HCT116 (cell line): ENCODE results near the gene EPHA4. TPM values are rescaled to one million over a fixed set of nuclear protein-coding genes. Genes with fewer than 3 reads are reported as not detected.

Source experiments
- ATAC-seq: fragments of 200-7000 bp; cut with Tn5 transposase; 2 replicates; pipeline ENCODE4 v1.9.1; 2020; ENCODE audit warnings: mild to moderate bottlenecking, moderate library complexity
- BruUV-seq: library from RNA; stranded (reverse); fragments of 400-500 nt; replicated peaks from 2 replicates; lab custom pipeline; 2021; lab: Mats Ljungman, UMichigan
- CTCF ChIA-PET: fragments of 300-600 bp; sonication (Branson Sonifier 250); formaldehyde crosslinking; loops from one replicate; lab custom pipeline; 2021; ENCODE audit warnings: antibody characterized with exemption; lab: Charles Lee
- POLR2A ChIA-PET: fragments of 300-600, 350-600 bp; sonication (Branson Sonifier 250); formaldehyde crosslinking; loops from one replicate; lab custom pipeline; 2021; ENCODE audit warnings: antibody characterized with exemption; lab: Charles Lee
- RAD21 ChIA-PET, 2 experiments: fragments of 300-600 bp; sonication (Branson Sonifier 250); formaldehyde crosslinking; loops; one replicate each; lab custom pipeline; 2023; ENCODE audit warnings: low total read pairs in 2 of 2; ENCODE audit not compliant: uncharacterized antibody in 2 of 2, unreplicated experiment in 2 of 2, low non-redundant PET in 1 of 2; lab: Charles Lee
- DNase-seq: peaks from one replicate; pipeline ENCODE4 v3.0.0-alpha.2; 2010; ENCODE audit warnings: low read depth, low spot score
- H2AFZ ChIP-seq: fragments of 200-600 bp; shearing (Covaris generic), sonication (generic); 2 replicates; pipeline ENCODE4 v1.6.1; 2017; ENCODE audit warnings: low read depth, mixed run types, mixed read lengths, antibody characterized with exemption, low read length; ENCODE audit not compliant: poor library complexity, severe bottlenecking
- H3K27ac ChIP-seq: 2 replicates; pipeline ENCODE4 v1.5.1; 2012; ENCODE audit warnings: low read depth, low read length
- H3K27me3 ChIP-seq: fragments of 200-600 bp; sonication (generic); 2 replicates; pipeline ENCODE4 v1.6.1; 2016; ENCODE audit warnings: mixed run types, low read length, mixed read lengths; ENCODE audit not compliant: insufficient read depth
- H3K36me3 ChIP-seq, 2 experiments: fragments of 200-500 bp in 1 of 2; fragments of 200-600 bp in 1 of 2; sonication (Bioruptor generic) in 1 of 2; sonication (generic) in 1 of 2; 2 replicates each; pipeline versions ENCODE4 v1.5.1 to v1.6.1; 2014 to 2016; ENCODE audit warnings: low read length in 2 of 2, inconsistent platforms in 1 of 2, mixed read lengths in 1 of 2, mixed run types in 1 of 2; ENCODE audit not compliant: insufficient read depth in 2 of 2, control insufficient read depth in 1 of 2
- H3K4me1 ChIP-seq, 2 experiments: fragments of 200-600 bp in 1 of 2; sonication (generic) in 1 of 2; 2 replicates each; pipeline versions ENCODE4 v1.5.1 to v1.6.1; 2012 to 2017; ENCODE audit warnings: low read length in 2 of 2, inconsistent platforms in 1 of 2, mild to moderate bottlenecking in 1 of 2, mixed read lengths in 1 of 2, mixed run types in 1 of 2, moderate library complexity in 1 of 2; ENCODE audit not compliant: insufficient read depth in 2 of 2, control insufficient read depth in 1 of 2
- H3K4me2 ChIP-seq: fragments of 200-600 bp; sonication (generic); 2 replicates; pipeline ENCODE4 v1.6.1; 2017; ENCODE audit warnings: mixed run types, low read length, mixed read lengths
- H3K4me3 ChIP-seq, 2 experiments: fragments of 200-600 bp in 1 of 2; sonication (generic) in 1 of 2; replicated peaks in 1 of 2; 2 replicates each; pipeline ENCODE4 v1.5.1; 2011 to 2016; ENCODE audit warnings: low read length in 2 of 2, control low read depth in 1 of 2, low read depth in 1 of 2, mild to moderate bottlenecking in 1 of 2, mixed read lengths in 1 of 2, mixed run types in 1 of 2
- H3K79me2 ChIP-seq: fragments of 200-600 bp; sonication (generic); 2 replicates; pipeline ENCODE4 v1.6.1; 2017; ENCODE audit warnings: mild to moderate bottlenecking, mixed run types, low read length, moderate library complexity, mixed read lengths; ENCODE audit not compliant: insufficient read depth
- H3K9ac ChIP-seq: fragments of 200-600 bp; sonication (generic); 2 replicates; pipeline ENCODE4 v1.6.1; 2016; ENCODE audit warnings: low read length, mixed read lengths
- H3K9me2 ChIP-seq: fragments of 200-600 bp; sonication (generic), shearing (Covaris generic); 2 replicates; pipeline ENCODE4 v1.6.1; 2017; ENCODE audit warnings: mixed run types, mild to moderate bottlenecking, moderate library complexity; ENCODE audit not compliant: insufficient read depth
- H3K9me3 ChIP-seq, 2 experiments: fragments of 200-500 bp in 1 of 2; fragments of 200-600 bp in 1 of 2; sonication (Bioruptor generic) in 1 of 2; sonication (generic) in 1 of 2; 2 replicates each; pipeline ENCODE4 v1.6.1; 2014 to 2017; ENCODE audit warnings: low read length in 2 of 2, mixed read lengths in 2 of 2, inconsistent platforms in 1 of 2, low read depth in 1 of 2, mild to moderate bottlenecking in 1 of 2, mixed run types in 1 of 2, moderate library complexity in 1 of 2; ENCODE audit not compliant: control insufficient read depth in 1 of 2, insufficient read depth in 1 of 2
- H4K20me1 ChIP-seq: fragments of 200-600 bp; sonication (generic), shearing (Covaris generic); 2 replicates; pipeline ENCODE4 v1.6.1; 2017; ENCODE audit warnings: mixed run types, mild to moderate bottlenecking, moderate library complexity; ENCODE audit not compliant: insufficient read depth
- CBX3 ChIP-seq: IDR thresholded peaks from 2 replicates; pipeline ENCODE4 v1.6.1; 2012; ENCODE audit warnings: low read depth
- CEBPB ChIP-seq: IDR thresholded peaks from 2 replicates; pipeline ENCODE4 v1.6.1; 2012; ENCODE audit warnings: low read depth
- CTCF ChIP-seq, 3 experiments: fragments of 200-600 bp in 1 of 3; sonication (generic) in 1 of 3; IDR thresholded peaks in 2 of 3; conservative IDR thresholded peaks in 1 of 3; 2 replicates each; pipeline ENCODE4 v1.5.1; 2012 to 2017; ENCODE audit warnings: low read depth in 2 of 3, low read length in 2 of 3, antibody characterized with exemption in 1 of 3, borderline replicate concordance in 1 of 3, control low read depth in 1 of 3, mild to moderate bottlenecking in 1 of 3, mixed read lengths in 1 of 3, mixed run types in 1 of 3, moderate library complexity in 1 of 3; ENCODE audit not compliant: insufficient read depth in 1 of 3
- ELF1 ChIP-seq: IDR thresholded peaks from 2 replicates; pipeline ENCODE4 v1.6.1; 2012; ENCODE audit warnings: low read depth, borderline replicate concordance
- EZH2 ChIP-seq: fragments of 200-600 bp; sonication (generic); IDR thresholded peaks from 2 replicates; pipeline ENCODE4 v1.6.1; 2017; ENCODE audit warnings: antibody characterized with exemption, mixed run types
- EZH2phosphoT487 ChIP-seq: fragments of 200-600 bp; IDR thresholded peaks from 2 replicates; pipeline ENCODE4 v1.6.1; 2018; ENCODE audit warnings: antibody characterized with exemption, borderline replicate concordance
- FOSL1 ChIP-seq: IDR thresholded peaks from 2 replicates; pipeline ENCODE4 v1.6.1; 2012; ENCODE audit warnings: low read depth
- JUND ChIP-seq: IDR thresholded peaks from 2 replicates; pipeline ENCODE4 v1.6.1; 2012
- RAD21 ChIP-seq: IDR thresholded peaks from 2 replicates; pipeline ENCODE4 v1.6.1; 2012; ENCODE audit warnings: low read depth, mild to moderate bottlenecking
- SIN3A ChIP-seq: IDR thresholded peaks from 2 replicates; pipeline ENCODE4 v1.6.1; 2012; ENCODE audit warnings: low read depth
- SP1 ChIP-seq: IDR thresholded peaks from 2 replicates; pipeline ENCODE4 v1.6.1; 2012; ENCODE audit warnings: low read depth
- TCF7L2 ChIP-seq: IDR thresholded peaks from 2 replicates; pipeline ENCODE4 v1.7.0; 2011; ENCODE audit warnings: borderline replicate concordance, inconsistent platforms; ENCODE audit not compliant: insufficient read depth, insufficient read length; ENCODE audit errors: extremely low read depth
- YY1 ChIP-seq: IDR thresholded peaks from 2 replicates; pipeline ENCODE4 v1.6.1; 2011; ENCODE audit warnings: low read length, low read depth, moderate library complexity, mild to moderate bottlenecking; ENCODE audit not compliant: insufficient replicate concordance; ENCODE audit errors: extremely low read depth
- ZFX ChIP-seq: fragments of 450-650 bp; IDR thresholded peaks from 2 replicates; pipeline ENCODE4 v1.6.1; 2017
- ZNF274 ChIP-seq: fragments of 200-500 bp; sonication (Bioruptor generic); IDR thresholded peaks from 2 replicates; pipeline ENCODE4 v1.6.1; 2014; ENCODE audit warnings: mild to moderate bottlenecking, low read depth, low read length, inconsistent platforms
- intact Hi-C: fragments of 100-400 bp; cut with micrococcal nuclease; formaldehyde crosslinking; loops from 2 replicates; pipeline ENCODE4 v1.10.0; 2022
- total RNA-seq: library from RNA; stranded (reverse); gene quantifications from one replicate; pipeline ENCODE4 v1.2.1, GENCODE V29; 2021; ENCODE audit not compliant: unreplicated experiment
- TF ChIP-seq, protein P1 (sequence below): IDR thresholded peaks from 2 replicates; pipeline ENCODE4 v1.6.1; 2012
- TF ChIP-seq, protein P2 (sequence below): IDR thresholded peaks from 2 replicates; pipeline ENCODE4 v1.6.1; 2011; ENCODE audit warnings: mild to moderate bottlenecking, low read length, moderate library complexity; ENCODE audit not compliant: insufficient replicate concordance; ENCODE audit errors: extremely low read depth

EPHA4 gene
- total RNA-seq, 1 experiment from 2014 or later = 3.5 TPM

DNA sequence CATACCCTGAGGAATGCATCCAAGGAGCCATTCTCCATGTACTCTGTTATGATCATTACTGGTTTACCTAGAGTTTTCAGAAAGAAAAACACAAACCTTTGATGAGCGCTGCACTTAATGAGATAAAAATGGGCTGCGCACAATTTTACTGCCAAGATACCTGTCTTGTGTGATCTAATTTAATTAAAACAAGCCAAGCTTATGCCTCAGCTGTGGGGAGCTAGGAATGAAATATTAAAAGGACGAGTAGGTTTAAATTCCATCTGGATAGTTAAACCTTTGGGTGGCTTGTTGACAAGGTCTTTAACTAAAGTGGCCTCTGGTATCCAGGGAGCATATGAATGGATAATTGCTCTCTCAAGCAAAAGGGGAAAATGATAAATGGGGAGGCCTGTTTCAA lies 135.0 kb downstream of the EPHA4 start:
- H3K4me1 ChIP-seq = no peaks in the 10 kb centered on the region
- H3K27ac ChIP-seq = no peak overlapping the region
- TF ChIP-seq CEBPB (no peak), EZH2phosphoT487 (no peak), CTCF (IDR thresholded peaks at IDR 0.05 in 2 of 3, conservative IDR thresholded peaks at IDR 0.05 in 1 of 3; ENCODE audit: borderline replicate concordance in 1 of 3, insufficient read depth in 1 of 3, low read depth in 2 of 3, low read length in 2 of 3) (no peak), SP1 (no peak), ZFX (no peak), TCF7L2 (no peak), SIN3A (no peak), JUND (no peak), EZH2 (no peak), YY1 (no peak), ELF1 (no peak), ZNF274 (no peak), RAD21 (no peak), FOSL1 (no peak), CBX3 (no peak)
- TF ChIP-seq, protein P1, sequence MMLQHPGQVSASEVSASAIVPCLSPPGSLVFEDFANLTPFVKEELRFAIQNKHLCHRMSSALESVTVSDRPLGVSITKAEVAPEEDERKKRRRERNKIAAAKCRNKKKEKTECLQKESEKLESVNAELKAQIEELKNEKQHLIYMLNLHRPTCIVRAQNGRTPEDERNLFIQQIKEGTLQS = no peak
- TF ChIP-seq, protein P2, sequence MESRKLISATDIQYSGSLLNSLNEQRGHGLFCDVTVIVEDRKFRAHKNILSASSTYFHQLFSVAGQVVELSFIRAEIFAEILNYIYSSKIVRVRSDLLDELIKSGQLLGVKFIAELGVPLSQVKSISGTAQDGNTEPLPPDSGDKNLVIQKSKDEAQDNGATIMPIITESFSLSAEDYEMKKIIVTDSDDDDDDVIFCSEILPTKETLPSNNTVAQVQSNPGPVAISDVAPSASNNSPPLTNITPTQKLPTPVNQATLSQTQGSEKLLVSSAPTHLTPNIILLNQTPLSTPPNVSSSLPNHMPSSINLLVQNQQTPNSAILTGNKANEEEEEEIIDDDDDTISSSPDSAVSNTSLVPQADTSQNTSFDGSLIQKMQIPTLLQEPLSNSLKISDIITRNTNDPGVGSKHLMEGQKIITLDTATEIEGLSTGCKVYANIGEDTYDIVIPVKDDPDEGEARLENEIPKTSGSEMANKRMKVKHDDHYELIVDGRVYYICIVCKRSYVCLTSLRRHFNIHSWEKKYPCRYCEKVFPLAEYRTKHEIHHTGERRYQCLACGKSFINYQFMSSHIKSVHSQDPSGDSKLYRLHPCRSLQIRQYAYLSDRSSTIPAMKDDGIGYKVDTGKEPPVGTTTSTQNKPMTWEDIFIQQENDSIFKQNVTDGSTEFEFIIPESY = no peak
- RAD21 ChIA-PET = no interaction called here
- POLR2A ChIA-PET = no interaction called here
- H3K79me2 ChIP-seq = no peaks in the 10 kb centered on the region
- ATAC-seq = no peak
- intact Hi-C loops = no loop called here
- no peaks in the 10 kb centered on the region for H3K36me3 ChIP-seq
- H3K9me2 ChIP-seq = no peaks in the 10 kb centered on the region
- no peak overlapping the region for H2AFZ ChIP-seq
- H3K4me3 ChIP-seq = no peak overlapping the region
- no peak for DNase-seq
- BruUV-seq = no TSS peak
- no peak overlapping the region for H3K4me2 ChIP-seq
- no peak overlapping the region for H3K9ac ChIP-seq
- CTCF ChIA-PET = no interaction called here
- H3K9me3 ChIP-seq = no peaks in the 10 kb centered on the region
- H4K20me1 ChIP-seq = no peaks in the 10 kb centered on the region
- no peaks in the 10 kb centered on the region for H3K27me3 ChIP-seq
